Fibroblast of skin of right quadriceps (primary cell): ENCODE results near the gene SDHA.
"Not testable (repeated sequence)": the region's sequence is repeated elsewhere in the genome, so short reads cannot be mapped to it uniquely, and the experiment has no call there.

Experiments used
- DNase-seq: peaks from one replicate; pipeline ENCODE4 v3.0.0-alpha.2; 2013

The SDHA gene

GRCh38 chr5:303741-304140 is 85.6 kb downstream of the SDHA start:
- not testable (repeated sequence) for DNase-seq

GRCh38 chr5:305050-305449 is 86.9 kb downstream of the SDHA start:
- no peak for DNase-seq

- no peak for DNase-seq
Observed at GRCh38 chr5:305459-305858, 87.3 kb downstream of the SDHA start.

GRCh38 chr5:306011-306805 is 88.1 kb downstream of the SDHA start:
- no peak for DNase-seq
